ENCODE measurements around the gene AGBL2.
"Not testable (repeated sequence)": the region's sequence is repeated elsewhere in the genome, so short reads cannot be mapped to it uniquely, and the experiment has no call there.

Gene AGBL2

GRCh38 chr11:47715082-47715669, at the start of gene AGBL2:
TSS of gene AGBL2 (minus strand) at chr11:47715369. CDS start at chr11:47714650, 719 bp downstream.
- DNase-seq, result no peak

- not testable (repeated sequence) for DNase-seq
Observed at GRCh38 chr11:47759291-47759690, 44.1 kb upstream of the AGBL2 start.

- DNase-seq, result no peak
Observed at GRCh38 chr11:47756208-47756607, 41.0 kb upstream of the AGBL2 start.

GRCh38 chr11:47750725-47751124, 35.6 kb upstream of the AGBL2 start:
- no peak for DNase-seq

- DNase-seq, result not testable (repeated sequence)
Observed at GRCh38 chr11:47742494-47742893, 27.3 kb upstream of the AGBL2 start.

- DNase-seq, result not testable (repeated sequence)
Observed at GRCh38 chr11:47737817-47738216, 22.6 kb upstream of the AGBL2 start.

GRCh38 chr11:47732271-47732670, 17.1 kb upstream of the AGBL2 start:
- no peak for DNase-seq

GRCh38 chr11:47731475-47731874, 16.3 kb upstream of the AGBL2 start:
- DNase-seq, result no peak

GRCh38 chr11:47726878-47727514, 11.8 kb upstream of the AGBL2 start:
- DNase-seq, result no peak

- no peak for DNase-seq
Observed at GRCh38 chr11:47726118-47726442, 10.9 kb upstream of the AGBL2 start.

GRCh38 chr11:47725442-47726117, 10.4 kb upstream of the AGBL2 start:
- DNase-seq, result no peak

GRCh38 chr11:47724041-47724729, 9.0 kb upstream of the AGBL2 start:
- no peak for DNase-seq

- DNase-seq, result no peak
Observed at GRCh38 chr11:47723041-47723440, 7.9 kb upstream of the AGBL2 start.

- no peak for DNase-seq
Observed at GRCh38 chr11:47720651-47721050, 5.5 kb upstream of the AGBL2 start.

- DNase-seq, result no peak
Observed at GRCh38 chr11:47716692-47717091, 1.5 kb upstream of the AGBL2 start.

GRCh38 chr11:47714554-47715081, 551 bp downstream of the AGBL2 start:
- no peak for DNase-seq

- no peak for DNase-seq
Observed at GRCh38 chr11:47711816-47712215, 3.4 kb downstream of the AGBL2 start.

- DNase-seq, result no peak
Observed at GRCh38 chr11:47711225-47711624, 3.9 kb downstream of the AGBL2 start.

GRCh38 chr11:47707275-47707786, 7.8 kb downstream of the AGBL2 start:
- DNase-seq, result not testable (repeated sequence)

- DNase-seq, result no peak
Observed at GRCh38 chr11:47705721-47706120, 9.4 kb downstream of the AGBL2 start.

- no peak for DNase-seq
Observed at GRCh38 chr11:47691979-47692378, 23.2 kb downstream of the AGBL2 start.

- no peak for DNase-seq
Observed at GRCh38 chr11:47689480-47689879, 25.7 kb downstream of the AGBL2 start.

GRCh38 chr11:47688991-47689390, 26.2 kb downstream of the AGBL2 start:
- DNase-seq, result no peak

All from KG1 (cell line).